Measurements from ENCODE around the gene ST8SIA4. TPM values are rescaled to one million over a fixed set of nuclear protein-coding genes. Genes with fewer than 3 reads are reported as not detected.

Gene ST8SIA4
- total RNA-seq, 1 experiment from 2014 or later = not detected

- H3K18ac ChIP-seq (ENCODE audit: insufficient read length, low read depth, low read length) = no peak overlapping the region
- DNase-seq = no peak
- H3K4me3 Mint-ChIP-seq = 0 out of 5 replicates have a peak overlapping the region, but pooled peaks of 1 of the 2 experiments have one; percentile 33
- no CpG with 5 or more reads among the region's 2 CpGs for WGBS (ENCODE audit: extremely low coverage, insufficient read length, low lambda C conversion rate)
- no peak overlapping the region for H2BK12ac ChIP-seq (ENCODE audit: insufficient read length, low read depth, low read length)
- no peak overlapping the region for H4K5ac ChIP-seq (ENCODE audit: insufficient read length, low read depth, low read length)
- no peak overlapping the region for H2BK120ac ChIP-seq (ENCODE audit: low read depth, low read length, poor library complexity, severe bottlenecking)
- H3K23ac ChIP-seq (ENCODE audit: insufficient read length, low read depth, low read length) = no peak overlapping the region
- H3K27ac ChIP-seq (ENCODE audit: insufficient read length, low read depth, low read length) = no peak overlapping the region
- peaks cover 0 to 5% of the 10 kb centered on the region in 2 experiments; a peak in 3 of 5 replicates for H3K9me3 Mint-ChIP-seq
- H3K27me3 Mint-ChIP-seq (ENCODE audit: low read depth) = no peaks in the 10 kb centered on the region; the same call in 1 of the 2 replicates
- H2BK20ac ChIP-seq (ENCODE audit: low read depth, low read length, poor library complexity, severe bottlenecking) = no peak overlapping the region
- H2AK5ac ChIP-seq (ENCODE audit: insufficient read length, low read length) = no peak overlapping the region
- H2BK15ac ChIP-seq (ENCODE audit: low read depth, low read length) = no peak overlapping the region
- no peak overlapping the region for H2AFZ ChIP-seq (ENCODE audit: low read length)
- H4K20me1 ChIP-seq (ENCODE audit: control insufficient read depth, insufficient read depth, insufficient read length) = no peaks in the 10 kb centered on the region
- H3K14ac ChIP-seq (ENCODE audit: insufficient read depth, low read length) = no peak overlapping the region
- H3K27me3 ChIP-seq (ENCODE audit: insufficient read depth, low read length) = no peaks in the 10 kb centered on the region
- H3K4me1 ChIP-seq (ENCODE audit: insufficient read depth, low read length) = peaks cover 3% of the 10 kb centered on the region; the same call in 1 of the 2 replicates
- no peak overlapping the region for H3K9ac ChIP-seq (ENCODE audit: extremely low read depth, insufficient read length, low read length)
- no peak overlapping the region for H3K56ac ChIP-seq (ENCODE audit: insufficient read length, low read depth, low read length)
- H3K79me2 ChIP-seq (ENCODE audit: insufficient read depth, low read length) = no peaks in the 10 kb centered on the region
- no peak overlapping the region; a peak in 1 of 7 replicates for H3K27ac Mint-ChIP-seq
- no peak overlapping the region for H3K4me2 ChIP-seq (ENCODE audit: insufficient read depth, insufficient read length, low read length)
- no peak overlapping the region for H4K8ac ChIP-seq (replicated peaks; ENCODE audit: insufficient read length, low read depth, low read length)
- H3K79me1 ChIP-seq (ENCODE audit: insufficient read depth, low read depth, low read length, poor library complexity, severe bottlenecking) = no peaks in the 10 kb centered on the region
- no peak overlapping the region for H4K91ac ChIP-seq (ENCODE audit: insufficient read length, low read depth, low read length)
- no peaks in the 10 kb centered on the region for H3K9me3 ChIP-seq (ENCODE audit: control insufficient read depth, low read depth, low read length)
- no peak overlapping the region for H3K4ac ChIP-seq (ENCODE audit: low read depth, low read length)
- TF ChIP-seq CTCF (conservative IDR thresholded peaks at IDR 0.05) = no peak
- no peaks in the 10 kb centered on the region for H3K23me2 ChIP-seq (ENCODE audit: insufficient read length, low read depth, low read length, poor library complexity, severe bottlenecking)
- no peaks in the 10 kb centered on the region; a peak in 2 of 7 replicates for H3K36me3 Mint-ChIP-seq (ENCODE audit: insufficient read depth in 1 of 3, low read depth in 3 of 3)
- H3T11ph ChIP-seq (ENCODE audit: low read length) = no peak overlapping the region
- H2BK5ac ChIP-seq (ENCODE audit: insufficient read length, low read length) = no peak overlapping the region
- peaks cover 18 to 20% of the 10 kb centered on the region in 2 experiments for H3K4me1 Mint-ChIP-seq
Measured at GRCh38 chr5:100790951-100791350, 112.1 kb downstream of the ST8SIA4 start.
